ENCODE data around the gene FAM163B.
"Not testable (repeated sequence)": the region's sequence is repeated elsewhere in the genome, so short reads cannot be mapped to it uniquely, and the experiment has no call there.

FAM163B gene

DNA sequence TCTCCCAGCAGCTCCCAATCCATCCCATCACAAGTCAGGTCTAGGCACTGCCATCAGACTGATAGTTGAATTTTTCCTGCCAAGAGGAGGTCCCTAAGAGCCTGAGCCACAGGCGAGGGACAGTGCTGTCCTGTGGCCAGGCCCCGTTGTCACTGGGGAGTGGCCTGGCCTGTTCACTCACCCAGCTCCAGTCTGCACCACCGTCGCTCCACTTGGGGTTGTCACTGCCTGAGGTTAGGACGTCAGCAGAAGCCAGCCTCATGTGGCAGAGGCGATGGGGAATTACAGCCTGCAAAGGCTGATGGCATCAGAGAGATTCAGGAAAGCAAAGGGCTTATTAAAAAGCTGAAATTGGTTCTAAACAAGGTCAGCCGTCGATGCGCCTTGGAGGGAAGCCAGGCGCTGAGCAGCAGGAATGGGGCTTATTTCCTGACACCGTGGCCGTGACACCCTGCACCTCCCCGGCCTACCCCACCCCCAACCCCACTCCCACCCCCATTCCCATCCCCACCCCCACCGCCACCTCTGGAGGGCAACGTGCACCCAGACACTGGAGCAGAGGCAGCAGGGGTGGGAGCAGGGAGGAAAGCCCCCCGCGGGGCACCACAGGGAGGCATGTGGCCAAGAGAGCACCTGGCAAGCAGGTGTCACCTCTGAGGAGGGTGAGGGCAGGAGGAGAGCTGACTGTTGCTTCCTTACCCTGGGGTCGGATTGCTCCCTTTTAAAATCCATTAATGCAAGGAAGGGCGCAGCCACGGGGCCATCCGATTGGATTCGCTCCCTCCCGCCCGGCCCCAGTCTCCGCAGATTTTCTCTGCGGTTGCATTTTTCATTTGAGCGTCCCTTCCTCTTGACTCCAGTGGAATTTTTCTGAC lies 23.9 kb upstream of the FAM163B start:
- H3K27me3 ChIP-seq (ENCODE audit: control insufficient read depth, insufficient read depth, low read length, poor library complexity, severe bottlenecking): no peaks in the 10 kb centered on the region
- H3K4me3 ChIP-seq (ENCODE audit: insufficient read depth, low read depth, low read length): no peak overlapping the region
- peaks cover 25% of the 10 kb centered on the region for H3K4me1 ChIP-seq (ENCODE audit: control insufficient read depth, insufficient read depth, low read length)
- WGBS, 2 experiments: 80 to 82% methylated on average over 23 to 26 of the region's 27 CpGs
- no peaks in the 10 kb centered on the region for H3K36me3 ChIP-seq (ENCODE audit: control insufficient read depth, insufficient read depth, low read length)
- H3K9me3 ChIP-seq (ENCODE audit: control insufficient read depth, low read length): no peaks in the 10 kb centered on the region
- no peak overlapping the region for H3K27ac ChIP-seq (ENCODE audit: insufficient read depth, low read depth, low read length, poor library complexity, severe bottlenecking)

- WGBS, 2 experiments: 95 to 96% methylated on average over 12 of the region's 12 CpGs
- no peak overlapping the region for H3K4me3 ChIP-seq (ENCODE audit: insufficient read depth, low read depth, low read length)
- H3K27me3 ChIP-seq (ENCODE audit: control insufficient read depth, insufficient read depth, low read length, poor library complexity, severe bottlenecking): no peaks in the 10 kb centered on the region
Observed at GRCh38 chr9:133631111-133631510, 21.9 kb upstream of the FAM163B start.

GRCh38 chr9:133629221-133630110 lies 20.3 kb upstream of the FAM163B start:
- peaks cover 2% of the 10 kb centered on the region for H3K9me3 ChIP-seq (ENCODE audit: control insufficient read depth, low read length)
- 94 to 95% methylated on average over 23 of the region's 23 CpGs for whole genome bisulfite sequencing, 2 experiments
- no peaks in the 10 kb centered on the region for H3K27me3 ChIP-seq (ENCODE audit: control insufficient read depth, insufficient read depth, low read length, poor library complexity, severe bottlenecking)

More at GRCh38 chr9:133631111-133631510, 21.9 kb upstream of the FAM163B start:
- no peaks in the 10 kb centered on the region for H3K36me3 ChIP-seq (ENCODE audit: control insufficient read depth, insufficient read depth, low read length)
- no peaks in the 10 kb centered on the region for H3K9me3 ChIP-seq (ENCODE audit: control insufficient read depth, low read length)
- no peak overlapping the region for H3K27ac ChIP-seq (ENCODE audit: insufficient read depth, low read depth, low read length, poor library complexity, severe bottlenecking)
- peaks cover 16% of the 10 kb centered on the region for H3K4me1 ChIP-seq (ENCODE audit: control insufficient read depth, insufficient read depth, low read length)

GRCh38 chr9:133628766-133629165 lies 19.6 kb upstream of the FAM163B start:
- H3K27ac ChIP-seq (ENCODE audit: insufficient read depth, low read depth, low read length, poor library complexity, severe bottlenecking): no peak overlapping the region
- H3K4me1 ChIP-seq (ENCODE audit: control insufficient read depth, insufficient read depth, low read length): peaks cover 3% of the 10 kb centered on the region
- no peaks in the 10 kb centered on the region for H3K36me3 ChIP-seq (ENCODE audit: control insufficient read depth, insufficient read depth, low read length)
- H3K4me3 ChIP-seq (ENCODE audit: insufficient read depth, low read depth, low read length): no peak overlapping the region
- WGBS, 2 experiments: 89 to 92% methylated on average over 8 of the region's 8 CpGs
- peaks cover 2% of the 10 kb centered on the region for H3K9me3 ChIP-seq (ENCODE audit: control insufficient read depth, low read length)
- H3K27me3 ChIP-seq (ENCODE audit: control insufficient read depth, insufficient read depth, low read length, poor library complexity, severe bottlenecking): no peaks in the 10 kb centered on the region

More at GRCh38 chr9:133629221-133630110, 20.3 kb upstream of the FAM163B start:
- Histone ChIP-seq H3K4me1 (ENCODE audit: control insufficient read depth, insufficient read depth, low read length) (peaks cover 10% of the 10 kb centered on the region), H3K36me3 (ENCODE audit: control insufficient read depth, insufficient read depth, low read length) (no peaks in the 10 kb centered on the region), H3K4me3 (ENCODE audit: insufficient read depth, low read depth, low read length) (no peak overlapping the region), H3K27ac (ENCODE audit: insufficient read depth, low read depth, low read length, poor library complexity, severe bottlenecking) (no peak overlapping the region)

DNA sequence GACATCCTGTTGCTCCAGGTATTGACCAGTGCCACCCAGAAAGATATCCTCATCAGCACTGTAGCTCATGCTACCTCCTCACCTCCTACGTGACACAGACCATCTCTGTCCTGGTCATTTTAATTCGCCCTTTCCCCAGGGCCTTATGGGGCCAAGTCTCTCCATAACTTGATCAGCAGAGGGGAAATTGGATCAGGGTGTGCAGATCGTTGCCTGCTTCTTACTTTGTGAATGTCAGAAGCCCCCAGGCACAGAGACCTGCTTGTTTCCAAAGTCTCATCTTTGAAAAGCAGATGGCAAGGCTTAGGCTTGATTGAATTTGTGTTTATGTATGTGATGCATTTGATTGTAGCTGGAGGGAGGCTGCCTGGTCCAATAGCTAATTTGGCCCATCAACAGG lies 18.2 kb upstream of the FAM163B start:
- WGBS, 2 experiments: 83 to 91% methylated on average over 3 of the region's 3 CpGs
- H3K27me3 ChIP-seq (ENCODE audit: control insufficient read depth, insufficient read depth, low read length, poor library complexity, severe bottlenecking): no peaks in the 10 kb centered on the region
- H3K4me3 ChIP-seq (ENCODE audit: insufficient read depth, low read depth, low read length): no peak overlapping the region

DNA sequence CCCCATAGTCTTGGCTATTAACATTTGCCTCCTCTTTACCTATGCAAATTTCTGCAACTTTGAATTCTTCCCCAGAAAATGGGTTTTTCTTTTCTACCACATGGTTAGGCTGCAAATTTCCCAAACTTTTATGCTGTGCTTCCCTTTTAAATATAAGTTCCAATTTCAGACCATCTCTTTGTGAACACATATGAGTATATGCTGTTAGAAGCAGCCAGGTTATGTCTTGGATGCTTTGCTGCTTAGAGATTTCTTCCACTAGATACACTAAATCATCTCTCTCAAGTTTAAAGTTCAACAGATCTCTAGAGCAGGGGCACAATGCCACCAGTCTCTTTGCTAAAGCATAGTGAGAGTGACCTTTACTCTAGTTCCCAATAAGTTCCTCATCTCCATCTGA lies 16.8 kb upstream of the FAM163B start:
- H3K4me3 ChIP-seq (ENCODE audit: insufficient read depth, low read depth, low read length); H3K27ac ChIP-seq (ENCODE audit: insufficient read depth, low read depth, low read length, poor library complexity, severe bottlenecking); H3K4me1 ChIP-seq (ENCODE audit: control insufficient read depth, insufficient read depth, low read length); H3K36me3 ChIP-seq (ENCODE audit: control insufficient read depth, insufficient read depth, low read length); H3K27me3 ChIP-seq (ENCODE audit: control insufficient read depth, insufficient read depth, low read length, poor library complexity, severe bottlenecking); H3K9me3 ChIP-seq (ENCODE audit: control insufficient read depth, low read length): not testable (repeated sequence)

More for the DNA sequence above, 18.2 kb upstream of the FAM163B start:
- Histone ChIP-seq H3K4me1 (ENCODE audit: control insufficient read depth, insufficient read depth, low read length) (no peaks in the 10 kb centered on the region), H3K36me3 (ENCODE audit: control insufficient read depth, insufficient read depth, low read length) (no peaks in the 10 kb centered on the region), H3K27ac (ENCODE audit: insufficient read depth, low read depth, low read length, poor library complexity, severe bottlenecking) (no peak overlapping the region), H3K9me3 (ENCODE audit: control insufficient read depth, low read length) (peaks cover 2% of the 10 kb centered on the region)

DNA sequence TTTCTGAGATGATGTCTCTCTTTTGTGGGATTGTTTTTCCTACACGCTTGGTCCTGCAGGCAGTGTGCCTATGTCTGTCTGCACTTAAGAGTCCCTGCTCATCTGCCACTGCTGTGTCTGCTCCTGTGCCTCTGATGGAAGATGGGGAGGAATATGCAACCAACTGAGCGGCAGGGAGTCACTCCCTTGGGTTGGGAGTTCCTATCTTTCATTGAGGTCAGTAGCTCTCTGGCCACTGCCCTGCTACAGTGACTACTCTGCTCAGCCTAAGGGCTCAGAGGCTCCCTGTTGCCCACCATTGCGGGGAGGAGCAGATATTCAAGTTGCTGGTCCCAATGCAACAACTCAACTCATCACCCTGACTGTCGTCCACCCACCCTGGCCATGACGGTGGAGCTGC lies 13.4 kb upstream of the FAM163B start:
- 52 to 64% methylated on average over 4 to 5 of the region's 5 CpGs for WGBS, 2 experiments
- H3K27me3 ChIP-seq (ENCODE audit: control insufficient read depth, insufficient read depth, low read length, poor library complexity, severe bottlenecking): no peaks in the 10 kb centered on the region
- no peaks in the 10 kb centered on the region for H3K36me3 ChIP-seq (ENCODE audit: control insufficient read depth, insufficient read depth, low read length)
- H3K4me1 ChIP-seq (ENCODE audit: control insufficient read depth, insufficient read depth, low read length): no peaks in the 10 kb centered on the region
- H3K4me3 ChIP-seq (ENCODE audit: insufficient read depth, low read depth, low read length): no peak overlapping the region
- no peak overlapping the region for H3K27ac ChIP-seq (ENCODE audit: insufficient read depth, low read depth, low read length, poor library complexity, severe bottlenecking)
- peaks cover 2% of the 10 kb centered on the region for H3K9me3 ChIP-seq (ENCODE audit: control insufficient read depth, low read length)

GRCh38 chr9:133621725-133622267 lies 12.6 kb upstream of the FAM163B start:
- no peaks in the 10 kb centered on the region for H3K36me3 ChIP-seq (ENCODE audit: control insufficient read depth, insufficient read depth, low read length)
- H3K9me3 ChIP-seq (ENCODE audit: control insufficient read depth, low read length): peaks cover 2% of the 10 kb centered on the region
- H3K27ac ChIP-seq (ENCODE audit: insufficient read depth, low read depth, low read length, poor library complexity, severe bottlenecking): no peak overlapping the region
- no peaks in the 10 kb centered on the region for H3K27me3 ChIP-seq (ENCODE audit: control insufficient read depth, insufficient read depth, low read length, poor library complexity, severe bottlenecking)
- 88 to 89% methylated on average over 11 of the region's 11 CpGs for WGBS, 2 experiments
- no peak overlapping the region for H3K4me3 ChIP-seq (ENCODE audit: insufficient read depth, low read depth, low read length)
- H3K4me1 ChIP-seq (ENCODE audit: control insufficient read depth, insufficient read depth, low read length): no peaks in the 10 kb centered on the region

- H3K4me1 ChIP-seq (ENCODE audit: control insufficient read depth, insufficient read depth, low read length): peaks cover 4% of the 10 kb centered on the region
- 67% methylated on average over 8 of the region's 8 CpGs for WGBS, 2 experiments
- no peaks in the 10 kb centered on the region for H3K36me3 ChIP-seq (ENCODE audit: control insufficient read depth, insufficient read depth, low read length)
- no peaks in the 10 kb centered on the region for H3K9me3 ChIP-seq (ENCODE audit: control insufficient read depth, low read length)
- no peak overlapping the region for H3K4me3 ChIP-seq (ENCODE audit: insufficient read depth, low read depth, low read length)
- H3K27me3 ChIP-seq (ENCODE audit: control insufficient read depth, insufficient read depth, low read length, poor library complexity, severe bottlenecking): no peaks in the 10 kb centered on the region
- H3K27ac ChIP-seq (ENCODE audit: insufficient read depth, low read depth, low read length, poor library complexity, severe bottlenecking): no peak overlapping the region
Observed at GRCh38 chr9:133619791-133620190, 10.6 kb upstream of the FAM163B start.

- Histone ChIP-seq H3K4me3 (ENCODE audit: insufficient read depth, low read depth, low read length) (no peak overlapping the region), H3K27ac (ENCODE audit: insufficient read depth, low read depth, low read length, poor library complexity, severe bottlenecking) (no peak overlapping the region), H3K27me3 (ENCODE audit: control insufficient read depth, insufficient read depth, low read length, poor library complexity, severe bottlenecking) (no peaks in the 10 kb centered on the region), H3K9me3 (ENCODE audit: control insufficient read depth, low read length) (no peaks in the 10 kb centered on the region), H3K4me1 (ENCODE audit: control insufficient read depth, insufficient read depth, low read length) (peaks cover 8% of the 10 kb centered on the region), H3K36me3 (ENCODE audit: control insufficient read depth, insufficient read depth, low read length) (no peaks in the 10 kb centered on the region)
- 89 to 94% methylated on average over 10 of the region's 10 CpGs for WGBS, 2 experiments
Observed at GRCh38 chr9:133618726-133619125, 9.5 kb upstream of the FAM163B start.
